GM19238 (cell line): ENCODE data around the gene NCCRP1.

ENCODE experiments used
- DNase-seq: peaks from one replicate; pipeline ENCODE4 v3.0.0; 2011; ENCODE audit warnings: low spot score; ENCODE audit not compliant: insufficient read length

NCCRP1 gene

DNA sequence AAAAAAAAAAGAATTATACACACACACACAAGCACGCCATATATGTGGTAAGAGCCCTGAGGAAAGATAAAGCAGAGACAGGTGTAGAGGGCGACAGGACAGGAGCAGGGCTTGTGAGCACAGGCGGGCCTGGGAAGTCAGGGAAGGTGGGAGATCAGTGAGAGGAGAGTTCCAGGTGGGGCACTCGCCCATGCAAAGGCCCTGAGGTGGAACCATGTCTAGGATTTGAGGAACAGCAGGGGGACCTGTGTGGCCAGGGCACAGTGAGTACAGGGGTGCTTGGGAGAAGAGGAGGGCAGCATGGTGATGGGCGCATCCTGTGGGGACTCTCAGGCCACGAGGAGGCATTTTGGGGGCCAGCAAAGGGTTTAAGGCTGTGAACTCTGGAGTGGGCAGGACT, 32.5 kb upstream of the NCCRP1 start:
- DNase-seq = no peak

DNA sequence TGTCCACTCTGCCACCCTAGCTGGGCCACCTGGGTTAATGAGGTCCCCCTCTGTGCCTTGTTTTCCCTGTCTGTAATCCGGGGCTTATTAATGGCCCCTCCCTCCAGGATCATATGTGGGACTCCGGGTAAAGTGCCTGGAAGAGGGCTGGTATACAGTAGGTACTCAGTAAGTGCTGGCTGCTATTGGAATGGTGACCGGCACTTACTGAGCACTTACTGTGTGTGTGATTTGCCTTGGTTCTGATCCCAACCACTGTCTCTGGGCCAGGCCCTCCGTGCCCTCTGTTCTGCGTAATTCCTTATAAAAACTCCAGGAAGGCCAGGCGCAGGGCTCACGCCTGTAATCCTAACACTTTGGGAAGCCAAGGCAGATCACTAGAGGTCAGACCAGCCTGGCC, 30.9 kb upstream of the NCCRP1 start:
- no peak for DNase-seq

DNA sequence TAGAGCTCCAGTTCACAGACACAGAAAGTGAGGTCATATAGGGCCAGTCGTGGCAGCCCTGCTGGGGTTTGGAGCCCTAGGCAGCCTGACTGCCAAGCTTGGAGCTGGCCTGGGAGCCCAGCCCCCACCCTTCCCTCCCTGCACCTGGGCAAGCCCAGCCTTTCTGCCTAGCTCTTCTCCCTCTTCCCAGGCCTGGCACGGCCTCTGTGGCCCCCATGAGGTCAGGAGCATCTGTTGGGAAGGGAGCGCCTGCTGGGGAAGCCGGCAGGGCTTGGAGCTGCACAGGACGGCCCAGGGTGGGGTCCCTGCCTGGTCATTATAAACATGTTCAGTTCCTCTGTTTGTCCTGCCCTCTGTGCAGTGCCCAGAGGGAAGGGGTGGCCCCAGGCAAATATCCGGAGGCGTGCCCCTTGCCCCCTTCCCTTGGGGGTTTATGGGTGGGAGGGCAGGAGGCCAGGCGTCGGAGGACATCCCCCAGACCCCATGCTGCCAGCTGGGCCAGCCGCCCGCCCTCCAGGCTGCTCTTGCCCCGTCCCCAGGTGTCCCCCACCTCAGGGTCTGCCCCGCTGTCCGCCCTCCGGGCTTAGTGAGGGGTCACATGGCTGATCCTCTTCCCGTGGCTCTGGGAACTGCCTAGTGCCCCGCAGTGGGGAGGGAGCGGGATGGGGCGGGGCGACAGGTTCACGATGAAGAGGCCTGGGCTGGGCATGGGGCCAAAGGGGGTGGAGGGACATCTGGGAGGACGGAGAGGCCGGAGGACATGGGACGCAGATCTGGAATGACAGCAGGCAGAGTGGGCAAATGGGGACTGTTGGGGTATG, 30.0 kb upstream of the NCCRP1 start:
- DNase-seq = no peak

DNA sequence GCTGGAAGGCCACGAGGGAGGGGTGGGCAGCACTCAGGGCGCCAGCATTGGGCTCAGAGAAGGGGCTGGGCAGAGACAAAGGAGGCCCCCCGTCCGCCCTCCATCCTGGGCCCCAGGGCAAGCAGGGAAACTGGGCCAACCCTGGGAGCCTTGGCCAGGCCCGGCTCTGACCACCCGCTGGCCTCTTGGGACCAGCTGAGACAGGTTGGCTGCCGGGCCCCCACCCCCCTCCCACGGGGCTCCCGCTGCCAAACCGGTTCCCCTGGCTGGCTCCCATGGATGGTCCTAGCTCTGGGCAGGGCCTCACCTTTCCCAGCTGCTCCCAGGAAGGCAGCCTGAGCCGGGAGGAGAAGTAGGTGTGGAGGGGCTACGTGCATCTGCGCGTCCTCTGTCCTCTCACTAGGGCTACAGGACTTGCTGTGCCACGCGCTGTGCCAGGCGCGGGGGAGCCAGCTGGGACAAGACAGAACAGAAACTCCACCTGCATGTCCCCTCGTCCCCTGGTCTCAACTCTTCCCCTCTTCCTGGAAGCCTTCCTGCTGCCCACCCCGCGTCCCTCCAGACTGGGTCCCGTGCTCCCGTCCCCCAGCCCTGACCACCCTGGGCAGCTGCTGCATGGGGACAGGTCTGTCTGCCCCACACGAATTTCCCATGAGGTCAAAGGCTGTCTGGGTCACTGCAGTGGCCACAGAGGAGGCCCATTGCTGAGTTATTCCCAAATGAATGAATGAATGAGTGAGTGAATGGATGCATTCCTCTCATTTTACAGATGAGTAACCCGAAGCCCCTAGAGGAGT, 29.1 kb upstream of the NCCRP1 start:
- DNase-seq = no peak

DNA sequence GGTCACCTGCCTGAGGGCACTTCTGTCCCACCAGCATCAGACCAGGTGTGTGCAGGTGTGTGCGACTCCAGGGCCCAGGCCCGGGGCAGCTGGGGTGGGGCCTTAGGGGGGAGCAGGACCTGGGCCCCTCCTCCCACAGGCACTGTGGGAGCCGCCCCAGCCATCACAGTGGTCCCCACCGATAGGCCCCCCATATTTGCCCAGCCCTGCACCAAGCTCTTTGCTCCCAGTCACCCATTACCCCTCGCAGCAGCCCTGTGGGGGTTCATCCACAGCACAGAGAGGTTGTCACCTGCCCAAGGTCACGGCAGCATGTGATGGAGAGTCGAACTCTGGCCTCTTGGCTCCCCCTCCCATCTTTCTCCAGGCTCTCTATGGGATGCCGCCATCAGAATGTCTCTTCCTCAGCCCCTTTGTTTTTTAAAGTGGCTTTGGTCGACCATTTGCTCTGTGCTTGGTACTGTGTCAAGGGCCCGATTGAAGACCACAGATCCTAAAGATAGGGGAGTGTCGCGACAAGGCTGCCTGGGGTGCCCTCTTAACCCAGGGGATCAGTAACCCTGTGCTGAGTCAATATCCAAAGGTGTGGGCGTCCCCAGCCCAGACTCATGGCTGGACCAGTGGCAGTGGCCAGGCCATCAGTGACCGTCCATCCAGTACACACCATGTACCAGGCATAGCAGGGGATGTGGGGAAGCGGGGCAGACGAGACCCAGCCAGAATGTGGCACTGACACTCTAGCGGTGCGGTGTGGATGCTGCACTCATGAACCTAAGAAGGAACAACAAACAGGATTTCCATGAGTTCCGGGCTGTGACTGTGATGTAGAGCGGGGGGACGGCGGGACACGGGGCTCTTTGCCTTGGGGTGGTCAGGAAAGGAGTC, 28.3 kb upstream of the NCCRP1 start:
- DNase-seq = no peak

DNA sequence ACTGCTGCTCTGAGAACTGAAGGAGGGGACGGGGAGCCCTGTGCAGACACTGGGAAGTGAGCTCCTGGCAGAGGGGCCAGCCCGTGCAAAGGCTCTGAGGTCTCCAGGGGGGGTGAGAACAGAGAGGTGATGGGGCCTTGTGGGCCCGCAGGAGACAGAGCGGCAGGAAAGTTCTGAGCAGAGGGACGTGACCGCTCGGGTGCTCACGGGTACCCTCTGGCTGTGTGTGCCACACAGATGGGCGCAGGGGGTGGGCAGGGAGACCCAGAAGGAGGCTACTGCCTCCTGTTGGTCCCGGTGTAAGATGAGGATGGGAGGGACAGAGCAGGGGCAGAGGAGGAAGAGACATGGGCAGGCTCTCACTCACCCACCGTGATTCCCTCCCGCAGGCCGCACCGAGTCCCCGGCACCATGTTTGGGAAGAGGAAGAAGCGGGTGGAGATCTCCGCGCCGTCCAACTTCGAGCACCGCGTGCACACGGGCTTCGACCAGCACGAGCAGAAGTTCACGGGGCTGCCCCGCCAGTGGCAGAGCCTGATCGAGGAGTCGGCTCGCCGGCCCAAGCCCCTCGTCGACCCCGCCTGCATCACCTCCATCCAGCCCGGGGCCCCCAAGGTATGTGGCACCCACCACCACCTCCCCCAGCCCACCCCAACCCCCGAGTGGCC, 27.5 kb upstream of the NCCRP1 start:
- no peak for DNase-seq

DNA sequence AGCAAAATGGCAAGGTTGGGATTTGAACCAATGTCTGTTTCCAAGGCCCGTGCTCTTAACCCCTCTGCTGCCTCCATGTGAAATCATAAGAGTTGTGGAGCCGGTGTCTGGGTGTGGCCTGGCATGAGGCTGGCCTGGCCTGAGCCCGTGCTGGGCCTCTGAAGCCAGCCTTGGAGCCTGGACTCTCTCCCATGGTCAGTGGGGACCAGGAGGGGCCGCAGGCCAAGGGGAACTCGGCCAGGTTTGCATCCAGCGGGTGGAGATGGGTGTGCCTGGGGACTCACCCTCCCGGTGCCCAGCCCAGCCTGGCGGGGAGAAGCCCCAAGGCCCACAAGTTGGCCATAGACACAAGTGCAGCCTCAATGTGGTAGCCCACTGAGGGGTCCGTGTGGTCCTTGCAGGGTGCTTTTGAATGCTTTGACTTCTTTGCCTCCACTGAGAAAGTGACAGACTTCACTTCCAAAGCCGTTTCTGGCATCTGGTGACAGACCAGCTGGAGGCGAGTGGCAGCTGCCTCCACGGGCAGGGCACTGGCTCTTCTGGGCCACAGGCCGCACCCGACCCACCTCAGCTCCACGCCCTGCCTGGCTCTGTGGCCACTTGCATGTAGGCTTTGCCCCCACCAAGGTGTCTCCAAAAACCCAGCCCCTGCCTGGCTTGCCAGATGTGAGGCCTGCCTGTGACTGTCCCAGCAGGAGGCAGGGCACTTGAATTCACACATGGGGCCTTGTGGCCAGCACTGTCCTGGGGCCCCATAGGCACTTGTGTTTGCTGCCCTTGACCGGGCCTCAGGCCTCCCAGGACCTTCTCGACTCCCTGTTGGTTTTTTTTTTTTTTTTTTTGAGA, 26.2 kb upstream of the NCCRP1 start:
- no peak for DNase-seq

DNA sequence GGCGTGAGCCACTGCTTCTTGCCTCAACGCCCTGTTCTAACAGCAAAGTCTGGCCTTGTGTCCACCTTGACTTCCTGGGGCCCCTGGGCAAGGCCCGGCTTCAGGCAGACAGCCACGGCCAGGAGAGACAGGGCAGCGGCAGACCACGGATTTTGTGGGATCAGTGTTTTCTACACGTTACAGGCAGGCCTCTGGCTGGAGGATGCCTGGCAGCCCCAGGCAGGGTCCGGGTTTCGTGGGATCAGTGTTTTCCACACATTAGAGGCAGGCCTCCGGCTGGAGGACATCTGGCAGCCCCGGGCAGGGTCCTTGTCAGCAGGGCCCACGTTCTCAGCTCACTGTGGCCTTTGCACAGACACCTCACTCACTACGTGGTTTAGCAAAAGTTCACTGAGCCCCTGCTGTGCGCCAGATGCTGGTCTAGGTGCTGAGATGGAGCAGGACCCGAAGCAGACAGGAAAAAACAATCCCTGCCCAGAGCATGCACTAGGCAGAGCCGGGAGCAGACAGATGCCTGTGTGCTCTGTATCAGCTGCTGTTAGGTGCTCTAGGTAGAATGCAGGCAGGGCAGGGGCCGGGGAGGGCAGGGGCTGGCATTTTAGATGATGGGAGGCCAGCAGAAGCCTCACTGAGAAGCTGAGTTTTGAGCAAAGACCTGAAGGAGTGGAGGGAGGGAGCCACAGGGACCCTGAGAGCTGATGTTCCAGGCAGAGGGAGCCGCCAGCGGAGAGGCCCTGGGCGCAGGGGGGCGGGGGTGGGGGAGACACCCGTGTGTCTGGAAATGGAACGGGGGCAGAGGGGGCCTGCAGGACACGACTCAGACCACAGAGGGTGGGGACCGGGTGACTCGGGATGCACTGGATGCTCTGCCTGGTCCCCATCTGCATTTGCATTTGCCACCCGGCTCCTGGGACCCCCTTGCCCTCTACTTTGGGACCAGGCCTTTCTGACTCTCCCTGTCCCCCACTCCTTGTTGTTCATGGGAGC, 25.0 kb upstream of the NCCRP1 start:
- no peak for DNase-seq

DNA sequence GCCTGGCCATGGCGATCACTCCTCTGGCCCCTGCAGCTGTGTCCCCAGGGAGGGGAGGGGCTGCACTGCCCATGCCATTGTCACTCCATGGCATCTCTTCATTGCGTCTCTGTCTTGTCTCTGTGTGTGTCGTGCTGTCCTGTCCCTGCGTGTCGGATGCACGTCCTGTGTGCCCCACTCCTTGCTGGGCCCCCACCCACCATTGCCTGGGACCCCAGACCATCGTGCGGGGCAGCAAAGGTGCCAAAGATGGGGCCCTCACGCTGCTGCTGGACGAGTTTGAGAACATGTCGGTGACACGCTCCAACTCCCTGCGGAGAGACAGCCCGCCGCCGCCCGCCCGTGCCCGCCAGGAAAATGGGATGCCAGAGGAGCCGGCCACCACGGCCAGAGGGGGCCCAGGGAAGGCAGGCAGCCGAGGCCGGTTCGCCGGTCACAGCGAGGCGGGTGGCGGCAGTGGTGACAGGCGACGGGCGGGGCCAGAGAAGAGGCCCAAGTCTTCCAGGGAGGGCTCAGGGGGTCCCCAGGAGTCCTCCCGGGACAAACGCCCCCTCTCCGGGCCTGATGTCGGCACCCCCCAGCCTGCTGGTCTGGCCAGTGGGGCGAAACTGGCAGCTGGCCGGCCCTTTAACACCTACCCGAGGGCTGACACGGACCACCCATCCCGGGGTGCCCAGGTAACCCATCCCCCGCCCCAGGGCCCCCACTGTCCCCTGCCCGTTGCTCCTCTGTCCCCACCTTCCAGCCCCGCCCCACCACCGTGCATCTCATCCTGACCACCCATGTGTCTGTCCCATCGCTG, 23.9 kb upstream of the NCCRP1 start:
- no peak for DNase-seq

DNA sequence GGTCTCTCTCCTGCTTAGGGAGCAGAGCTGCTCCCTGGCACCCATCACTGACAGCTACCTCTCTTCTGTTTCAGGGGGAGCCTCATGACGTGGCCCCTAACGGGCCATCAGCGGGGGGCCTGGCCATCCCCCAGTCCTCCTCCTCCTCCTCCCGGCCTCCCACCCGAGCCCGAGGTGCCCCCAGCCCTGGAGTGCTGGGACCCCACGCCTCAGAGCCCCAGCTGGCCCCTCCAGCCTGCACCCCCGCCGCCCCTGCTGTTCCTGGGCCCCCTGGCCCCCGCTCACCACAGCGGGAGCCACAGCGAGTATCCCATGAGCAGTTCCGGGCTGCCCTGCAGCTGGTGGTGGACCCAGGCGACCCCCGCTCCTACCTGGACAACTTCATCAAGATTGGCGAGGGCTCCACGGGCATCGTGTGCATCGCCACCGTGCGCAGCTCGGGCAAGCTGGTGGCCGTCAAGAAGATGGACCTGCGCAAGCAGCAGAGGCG, 23.2 kb upstream of the NCCRP1 start:
- no peak for DNase-seq

DNA sequence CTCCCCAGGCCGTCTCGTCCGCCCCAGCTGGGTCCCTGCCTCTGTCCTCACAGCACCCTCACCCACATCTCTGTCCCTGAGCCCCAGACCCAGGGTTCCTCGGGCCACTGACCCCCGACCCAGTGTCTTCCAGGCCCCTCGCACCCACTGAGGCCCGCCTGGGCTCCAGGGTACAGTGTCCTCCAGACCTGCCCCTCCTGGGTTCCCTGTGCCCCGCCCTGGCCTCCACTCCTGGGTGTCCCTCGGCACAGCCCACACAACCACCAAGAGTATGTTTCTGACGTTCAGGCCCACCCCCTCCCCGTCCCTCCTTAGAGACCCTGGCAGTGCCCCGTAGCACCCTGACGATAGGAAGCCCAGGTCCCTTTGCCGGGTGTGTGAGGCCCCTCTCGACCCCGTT, 22.6 kb upstream of the NCCRP1 start:
- DNase-seq = no peak

DNA sequence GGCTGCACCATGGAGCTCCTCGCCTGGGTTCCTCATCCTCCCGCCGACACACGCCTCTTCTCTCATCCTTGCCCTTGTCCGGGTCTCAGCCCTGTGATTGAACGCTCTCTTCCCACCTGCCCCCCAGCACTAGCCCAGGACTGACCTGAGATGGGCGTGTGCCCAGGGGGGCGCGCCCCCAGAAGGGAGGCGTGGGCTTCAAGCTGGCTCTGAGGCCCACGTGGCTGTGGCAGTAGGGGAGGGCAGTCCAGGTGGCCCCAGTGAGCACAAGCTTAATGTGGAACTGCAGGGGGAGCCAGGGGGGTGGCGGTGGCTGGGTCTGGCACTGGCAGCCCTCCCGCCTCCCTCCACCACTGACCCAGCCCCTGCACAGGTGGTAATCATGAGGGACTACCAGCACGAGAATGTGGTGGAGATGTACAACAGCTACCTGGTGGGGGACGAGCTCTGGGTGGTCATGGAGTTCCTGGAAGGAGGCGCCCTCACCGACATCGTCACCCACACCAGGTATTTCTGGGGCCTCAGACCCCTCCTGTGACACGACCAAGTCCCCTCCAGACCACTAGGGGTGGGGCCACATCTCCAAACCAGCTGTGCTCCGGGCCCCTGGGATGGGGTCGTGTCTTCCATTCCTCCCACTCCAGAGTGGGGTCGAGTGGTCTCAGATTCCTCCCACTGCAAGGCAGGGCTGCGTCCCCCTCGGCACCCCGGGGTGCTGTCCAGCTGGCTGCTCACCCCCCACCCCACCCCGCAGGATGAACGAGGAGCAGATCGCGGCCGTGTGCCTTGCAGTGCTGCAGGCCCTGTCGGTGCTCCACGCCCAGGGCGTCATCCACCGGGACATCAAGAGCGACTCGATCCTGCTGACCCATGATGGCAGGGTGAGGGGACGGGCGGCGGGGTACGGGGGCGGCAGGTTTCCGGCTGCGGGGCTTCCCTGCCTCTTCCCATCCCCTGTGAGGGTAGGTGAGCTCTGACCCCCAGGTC, 21.9 kb upstream of the NCCRP1 start:
- no peak for DNase-seq

DNA sequence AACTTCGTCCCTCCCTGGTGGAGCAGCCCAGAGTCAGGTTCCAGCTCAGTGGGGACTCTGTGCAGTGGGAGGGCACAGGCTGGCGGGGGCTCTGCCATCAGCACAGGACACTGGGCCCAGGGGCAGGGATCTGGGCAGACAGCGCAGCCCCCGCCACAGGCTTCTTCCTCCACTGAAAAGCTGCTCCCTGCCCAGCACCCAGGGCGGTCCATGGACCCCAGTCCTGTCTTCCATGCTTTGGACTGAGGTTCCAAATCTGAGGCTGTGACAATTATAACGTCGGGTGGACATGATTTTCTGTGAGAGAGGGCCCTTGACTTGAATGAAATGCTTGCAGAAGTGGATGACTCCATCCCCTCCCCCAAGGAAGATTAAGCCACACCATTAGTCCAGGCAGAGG, 21.2 kb upstream of the NCCRP1 start:
- DNase-seq = no peak

DNA sequence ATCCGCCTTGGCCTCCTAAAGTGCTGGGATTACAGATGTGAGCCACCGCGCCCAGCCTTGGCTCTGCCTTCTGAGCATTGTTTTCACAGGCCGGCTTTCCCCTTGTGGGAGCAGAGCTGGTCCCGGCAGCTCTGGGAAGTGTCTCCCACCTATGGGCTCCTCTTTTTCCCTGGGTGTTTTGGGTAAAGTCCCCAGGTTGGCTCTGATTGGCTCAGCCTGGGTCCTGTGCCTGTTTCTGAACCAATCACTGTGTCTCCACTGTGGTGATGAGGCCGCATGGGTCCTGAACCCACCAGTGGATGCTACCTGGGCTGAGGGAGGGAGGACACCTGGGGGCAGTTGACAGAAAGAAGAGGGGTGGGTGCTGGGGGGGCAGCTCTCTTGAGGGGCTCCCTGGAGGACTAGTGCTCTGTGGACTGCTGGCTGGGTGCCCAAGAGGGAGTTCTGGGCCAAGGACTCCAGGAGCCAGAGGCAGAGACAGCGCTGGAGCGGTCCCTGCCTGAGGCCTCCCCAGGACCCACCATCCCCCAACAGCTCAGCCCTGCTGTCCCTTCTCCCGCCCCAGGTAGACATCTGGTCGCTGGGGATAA, 19.6 kb upstream of the NCCRP1 start:
- DNase-seq = no peak

DNA sequence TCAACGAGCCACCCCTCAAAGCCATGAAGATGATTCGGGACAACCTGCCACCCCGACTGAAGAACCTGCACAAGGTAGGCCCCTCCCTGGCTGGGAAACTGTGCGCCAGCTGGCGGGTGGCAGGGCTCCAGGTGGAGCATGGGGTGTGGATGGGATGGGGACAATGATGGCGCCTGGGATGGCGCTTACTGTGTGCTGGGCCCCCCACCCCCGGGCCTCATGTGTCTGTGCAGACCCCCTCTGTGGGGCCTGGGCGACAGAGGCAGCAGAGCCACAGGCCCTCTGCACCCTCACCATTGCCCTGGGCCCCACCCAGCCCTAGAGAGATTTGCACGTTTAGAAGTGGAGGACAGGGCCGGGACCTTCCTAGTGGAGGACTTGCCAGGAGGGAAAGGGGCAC, 19.0 kb upstream of the NCCRP1 start:
- DNase-seq = no peak

DNA sequence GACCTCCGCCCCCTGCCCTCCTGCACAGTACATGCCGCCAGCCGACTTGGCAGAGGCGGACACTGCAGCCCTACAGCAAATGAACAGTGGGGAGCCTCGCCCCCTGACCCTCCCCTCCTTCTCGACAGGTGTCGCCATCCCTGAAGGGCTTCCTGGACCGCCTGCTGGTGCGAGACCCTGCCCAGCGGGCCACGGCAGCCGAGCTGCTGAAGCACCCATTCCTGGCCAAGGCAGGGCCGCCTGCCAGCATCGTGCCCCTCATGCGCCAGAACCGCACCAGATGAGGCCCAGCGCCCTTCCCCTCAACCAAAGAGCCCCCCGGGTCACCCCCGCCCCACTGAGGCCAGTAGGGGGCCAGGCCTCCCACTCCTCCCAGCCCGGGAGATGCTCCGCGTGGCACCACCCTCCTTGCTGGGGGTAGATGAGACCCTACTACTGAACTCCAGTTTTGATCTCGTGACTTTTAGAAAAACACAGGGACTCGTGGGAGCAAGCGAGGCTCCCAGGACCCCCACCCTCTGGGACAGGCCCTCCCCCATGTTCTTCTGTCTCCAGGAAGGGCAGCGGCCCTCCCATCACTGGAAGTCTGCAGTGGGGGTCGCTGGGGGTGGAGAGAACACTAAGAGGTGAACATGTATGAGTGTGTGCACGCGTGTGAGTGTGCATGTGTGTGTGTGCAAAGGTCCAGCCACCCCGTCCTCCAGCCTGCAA, 18.3 kb upstream of the NCCRP1 start:
- no peak for DNase-seq
